Adipocyte (in vitro differentiated cells): Measurements from ENCODE around the gene SEMA5A.

ENCODE experiments used
- DNase-seq: peaks from one replicate; pipeline ENCODE4 v3.0.0-alpha.2; 2015; ENCODE audit warnings: low read depth
- H3K27me3 ChIP-seq: replicated peaks from 2 replicates; pipeline ENCODE4 v1.7.0; 2013; ENCODE audit warnings: mild to moderate bottlenecking, low read length, moderate library complexity; ENCODE audit not compliant: control insufficient read depth, insufficient read depth
- H3K36me3 ChIP-seq: 2 replicates; pipeline ENCODE4 v1.7.0; 2013; ENCODE audit warnings: low read length, mild to moderate bottlenecking, moderate library complexity; ENCODE audit not compliant: control insufficient read depth, insufficient read depth, severe bottlenecking
- H3K4me1 ChIP-seq: 2 replicates; pipeline ENCODE4 v1.7.0; 2013; ENCODE audit warnings: mild to moderate bottlenecking, low read length, moderate library complexity; ENCODE audit not compliant: control insufficient read depth, insufficient read depth
- H3K4me3 ChIP-seq: 2 replicates; pipeline ENCODE4 v1.7.0; 2013; ENCODE audit warnings: mild to moderate bottlenecking, low read length, moderate library complexity
- H3K9ac ChIP-seq: 2 replicates; pipeline ENCODE4 v1.7.0; 2013; ENCODE audit warnings: mild to moderate bottlenecking, low read length, moderate library complexity
- H3K9me3 ChIP-seq: 2 replicates; pipeline ENCODE4 v1.7.0; 2013; ENCODE audit warnings: mild to moderate bottlenecking, low read length, moderate library complexity; ENCODE audit not compliant: control insufficient read depth

The SEMA5A gene

GRCh38 chr5:9245071-9245470 is 300.8 kb downstream of the SEMA5A start:
- no peaks in the 10 kb centered on the region for H3K36me3 ChIP-seq
- no peaks in the 10 kb centered on the region for H3K9me3 ChIP-seq
- no peaks in the 10 kb centered on the region for H3K4me1 ChIP-seq
- H3K27me3 ChIP-seq = no peaks in the 10 kb centered on the region
- H3K9ac ChIP-seq = no peak overlapping the region
- no peak overlapping the region for H3K4me3 ChIP-seq
- no peak for DNase-seq

- Histone ChIP-seq H3K27me3 (no peaks in the 10 kb centered on the region), H3K4me3 (no peak overlapping the region), H3K9me3 (no peaks in the 10 kb centered on the region), H3K9ac (no peak overlapping the region), H3K4me1 (peaks cover 2% of the 10 kb centered on the region), H3K36me3 (no peaks in the 10 kb centered on the region)
- DNase-seq = no peak
Observed at GRCh38 chr5:9244417-9244816, 301.5 kb downstream of the SEMA5A start.

GRCh38 chr5:9241479-9242305 is 304.2 kb downstream of the SEMA5A start:
- Histone ChIP-seq H3K4me1 (peaks cover 6% of the 10 kb centered on the region), H3K9ac (no peak overlapping the region), H3K4me3 (no peak overlapping the region), H3K36me3 (no peaks in the 10 kb centered on the region), H3K27me3 (no peaks in the 10 kb centered on the region), H3K9me3 (no peaks in the 10 kb centered on the region)
- DNase-seq = no peak

- Histone ChIP-seq H3K4me1 (peaks cover 6% of the 10 kb centered on the region), H3K9me3 (no peaks in the 10 kb centered on the region), H3K9ac (no peak overlapping the region), H3K36me3 (no peaks in the 10 kb centered on the region), H3K4me3 (no peak overlapping the region), H3K27me3 (no peaks in the 10 kb centered on the region)
- DNase-seq = no peak
Observed at GRCh38 chr5:9240431-9240830, 305.4 kb downstream of the SEMA5A start.

GRCh38 chr5:9239626-9240025 is 306.2 kb downstream of the SEMA5A start:
- DNase-seq = peak; percentile 69
- no peak overlapping the region for H3K9ac ChIP-seq
- H3K27me3 ChIP-seq = no peaks in the 10 kb centered on the region
- H3K9me3 ChIP-seq = no peaks in the 10 kb centered on the region
- no peak overlapping the region for H3K4me3 ChIP-seq
- peaks cover 6% of the 10 kb centered on the region for H3K4me1 ChIP-seq
- no peaks in the 10 kb centered on the region for H3K36me3 ChIP-seq

GRCh38 chr5:9239071-9239470 is 306.8 kb downstream of the SEMA5A start:
- peak; percentile 40 for DNase-seq
- H3K27me3 ChIP-seq = no peaks in the 10 kb centered on the region
- H3K36me3 ChIP-seq = no peaks in the 10 kb centered on the region
- H3K9ac ChIP-seq = no peak overlapping the region
- no peaks in the 10 kb centered on the region for H3K9me3 ChIP-seq
- H3K4me1 ChIP-seq = peaks cover 6% of the 10 kb centered on the region
- no peak overlapping the region for H3K4me3 ChIP-seq

GRCh38 chr5:9233712-9234111 is 312.2 kb downstream of the SEMA5A start:
- Histone ChIP-seq H3K9ac (no peak overlapping the region), H3K4me3 (no peak overlapping the region), H3K9me3 (no peaks in the 10 kb centered on the region), H3K4me1 (peaks cover 8% of the 10 kb centered on the region), H3K36me3 (no peaks in the 10 kb centered on the region), H3K27me3 (no peaks in the 10 kb centered on the region)
- peak; percentile 56 for DNase-seq

- H3K9ac ChIP-seq = no peak overlapping the region
- DNase-seq = no peak
- H3K9me3 ChIP-seq = no peaks in the 10 kb centered on the region
- no peaks in the 10 kb centered on the region for H3K27me3 ChIP-seq
- H3K4me3 ChIP-seq = no peak overlapping the region
- no peaks in the 10 kb centered on the region for H3K36me3 ChIP-seq
- peaks cover 8% of the 10 kb centered on the region for H3K4me1 ChIP-seq
Observed at GRCh38 chr5:9233035-9233434, 312.8 kb downstream of the SEMA5A start.

- Histone ChIP-seq H3K4me3 (no peak overlapping the region), H3K4me1 (peaks cover 8% of the 10 kb centered on the region), H3K9me3 (no peaks in the 10 kb centered on the region), H3K27me3 (no peaks in the 10 kb centered on the region), H3K36me3 (no peaks in the 10 kb centered on the region), H3K9ac (no peak overlapping the region)
- no peak for DNase-seq
Observed at GRCh38 chr5:9231842-9232241, 314.0 kb downstream of the SEMA5A start.

- Histone ChIP-seq H3K4me1 (peaks cover 15% of the 10 kb centered on the region), H3K27me3 (no peaks in the 10 kb centered on the region), H3K4me3 (no peak overlapping the region), H3K9ac (no peak overlapping the region), H3K9me3 (no peaks in the 10 kb centered on the region), H3K36me3 (no peaks in the 10 kb centered on the region)
- DNase-seq = no peak
Observed at GRCh38 chr5:9230355-9230754, 315.5 kb downstream of the SEMA5A start.

GRCh38 chr5:9226016-9226536 is 319.8 kb downstream of the SEMA5A start:
- no peak overlapping the region for H3K4me3 ChIP-seq
- no peaks in the 10 kb centered on the region for H3K36me3 ChIP-seq
- H3K9ac ChIP-seq = no peak overlapping the region
- H3K9me3 ChIP-seq = no peaks in the 10 kb centered on the region
- no peaks in the 10 kb centered on the region for H3K27me3 ChIP-seq
- H3K4me1 ChIP-seq = peaks cover 7% of the 10 kb centered on the region
- peak; percentile 36 for DNase-seq
